HG03558 (cell line): ENCODE results near the gene SKI.
"Not testable (repeated sequence)": the region's sequence is repeated elsewhere in the genome, so short reads cannot be mapped to it uniquely, and the experiment has no call there.

Experiments
- ATAC-seq: cut with Tn5 transposase; IDR thresholded peaks from one replicate; pipeline ENCODE4 v1.9.1; 2021; ENCODE audit warnings: moderate number of reproducible peaks; ENCODE audit not compliant: unreplicated experiment; ENCODE audit errors: extremely low read depth

SKI gene

GRCh38 chr1:2288816-2289536, 60.9 kb downstream of the SKI start:
- no peak for ATAC-seq

DNA sequence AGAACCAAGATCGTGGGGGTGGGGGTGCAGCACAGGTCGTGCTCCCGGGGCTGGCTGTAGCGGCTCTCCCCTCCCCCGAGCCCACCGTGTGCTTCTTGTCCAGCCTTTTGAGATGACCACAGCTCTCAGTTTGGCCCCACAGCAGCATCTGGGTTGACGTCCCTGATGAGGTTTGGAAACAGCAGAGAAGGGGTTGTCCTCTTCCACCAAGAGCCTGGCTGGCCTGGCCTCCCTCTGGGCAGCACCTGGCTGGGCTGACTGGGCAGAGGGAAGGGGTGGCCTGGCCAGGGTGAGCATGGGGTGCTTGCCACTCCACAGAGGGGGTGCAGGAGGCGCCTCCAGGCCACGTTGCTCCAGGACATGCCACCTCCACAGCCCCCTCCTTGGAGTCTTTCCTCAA, 61.5 kb downstream of the SKI start:
- ATAC-seq: no peak

DNA sequence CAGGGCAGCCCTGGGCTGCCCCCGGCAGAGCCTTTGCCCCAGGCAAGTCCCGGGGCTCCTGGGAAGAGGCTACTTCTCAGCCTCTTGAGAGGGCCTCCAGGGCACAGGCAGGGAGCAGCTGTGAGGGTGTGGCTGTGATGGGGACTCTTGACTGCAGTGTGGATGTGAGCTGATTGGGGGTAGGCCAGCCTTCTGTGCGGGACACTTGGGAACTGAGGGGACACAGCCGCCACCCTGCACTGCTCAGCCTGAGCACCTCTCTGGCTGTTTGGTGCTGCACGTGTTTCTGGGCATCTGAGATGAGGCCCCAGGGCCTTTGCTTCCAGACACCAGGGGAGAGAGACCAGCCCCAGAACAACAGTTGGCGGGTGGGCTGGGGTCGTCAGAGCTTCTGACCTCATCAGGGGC, 62.1 kb downstream of the SKI start:
- ATAC-seq: no peak

- ATAC-seq: no peak
These were observed 62.7 kb downstream of the SKI start for GRCh38 chr1:2290595-2291510.

DNA sequence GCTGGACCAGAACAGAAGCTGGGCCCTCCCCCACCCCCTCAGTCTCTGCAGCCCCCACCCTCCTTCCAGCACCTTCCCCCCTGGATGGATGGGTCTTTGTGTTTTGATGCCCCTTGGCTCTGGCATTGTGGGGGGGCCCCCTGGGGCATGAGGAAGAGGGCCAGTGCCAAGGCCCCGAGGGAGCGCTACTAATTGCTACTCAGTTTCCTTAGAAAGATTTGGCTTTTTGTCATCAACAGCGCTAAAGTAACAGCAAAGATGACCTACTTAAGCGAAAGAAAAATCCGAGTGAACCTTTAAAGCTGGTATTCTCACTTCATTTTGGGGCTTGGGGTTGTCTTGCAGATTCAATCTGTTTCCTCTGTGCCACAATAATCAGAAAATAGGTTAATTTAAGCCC, 63.5 kb downstream of the SKI start:
- no peak for ATAC-seq

DNA sequence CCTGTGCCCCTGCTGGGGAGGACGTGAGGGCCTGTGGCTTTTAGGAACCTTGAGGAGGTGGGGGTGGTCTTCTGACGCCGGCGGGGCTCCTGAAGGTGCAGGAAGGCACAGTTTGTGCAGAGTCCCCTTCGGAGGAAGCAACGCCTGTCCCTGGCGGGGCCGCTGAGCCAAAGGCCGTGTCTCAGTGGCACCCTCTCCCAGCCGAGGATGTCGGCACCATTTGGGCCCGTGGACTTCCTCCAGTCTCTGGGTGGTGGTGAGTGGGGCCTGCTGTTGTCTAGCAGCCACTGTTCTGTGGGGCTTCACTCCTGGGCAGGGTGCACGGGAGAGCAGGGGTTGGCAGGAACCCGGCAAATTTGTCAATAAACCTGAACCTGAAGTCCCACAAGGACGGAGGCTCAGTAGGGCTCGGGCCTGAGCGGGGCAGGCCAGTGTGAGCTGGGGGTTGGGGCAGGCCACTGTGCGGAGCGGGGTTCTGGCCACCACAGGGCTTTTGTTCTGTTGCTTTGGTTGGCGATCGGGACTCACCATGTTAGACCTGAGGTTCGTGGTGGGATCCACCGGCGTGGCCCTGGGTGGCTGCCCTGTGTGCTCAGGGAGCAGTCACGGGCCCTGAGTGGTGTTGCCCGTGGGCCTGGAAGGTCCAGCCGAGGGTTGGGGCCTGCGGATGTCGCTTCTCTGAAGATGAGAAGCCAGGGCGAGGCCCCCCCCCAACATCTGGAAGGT, 64.8 kb downstream of the SKI start:
- ATAC-seq: no peak

GRCh38 chr1:2294033-2294724, 66.1 kb downstream of the SKI start:
- ATAC-seq: no peak

DNA sequence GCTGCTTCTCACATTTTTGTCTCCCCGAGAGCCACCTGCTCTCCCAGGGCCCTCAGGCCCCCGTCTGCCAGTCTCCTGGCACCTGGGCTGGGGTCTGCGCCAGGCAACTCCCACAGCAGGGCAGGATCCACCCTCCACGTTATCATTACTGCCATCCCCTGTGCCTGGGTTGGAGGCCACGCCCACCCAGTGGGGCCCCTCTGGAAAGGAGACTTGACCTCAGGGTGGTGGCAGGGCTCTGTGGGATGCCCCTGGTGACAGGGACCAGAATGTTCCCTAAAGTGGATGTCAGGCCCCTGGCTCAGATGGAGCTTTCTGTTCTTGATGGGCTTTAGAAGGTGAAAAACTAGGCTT, 66.6 kb downstream of the SKI start:
- ATAC-seq: no peak

GRCh38 chr1:2295526-2295925, 67.4 kb downstream of the SKI start:
- no peak for ATAC-seq

- not testable (repeated sequence) for ATAC-seq
These were observed 68.1 kb downstream of the SKI start for GRCh38 chr1:2296211-2296610.

DNA sequence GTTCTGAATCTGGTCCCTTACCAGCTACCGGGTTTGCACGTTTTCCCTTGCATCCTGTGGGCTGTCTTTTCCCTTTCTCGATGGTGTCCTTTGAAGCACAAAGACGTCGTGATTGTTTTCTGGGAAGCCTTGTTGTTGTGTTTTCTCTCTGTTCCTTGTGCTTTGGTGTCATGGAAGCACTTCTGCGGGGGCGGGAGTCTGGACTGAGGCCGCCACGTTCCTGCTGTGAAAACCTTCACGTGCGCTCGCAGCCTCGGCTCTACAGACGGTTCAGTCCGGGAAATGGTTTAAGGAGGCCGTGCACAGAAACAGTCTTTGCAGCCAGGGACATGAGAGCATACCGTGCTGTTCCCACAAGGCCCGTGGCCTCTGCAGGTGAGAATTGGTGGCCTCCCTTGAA, 68.5 kb downstream of the SKI start:
- no peak for ATAC-seq

DNA sequence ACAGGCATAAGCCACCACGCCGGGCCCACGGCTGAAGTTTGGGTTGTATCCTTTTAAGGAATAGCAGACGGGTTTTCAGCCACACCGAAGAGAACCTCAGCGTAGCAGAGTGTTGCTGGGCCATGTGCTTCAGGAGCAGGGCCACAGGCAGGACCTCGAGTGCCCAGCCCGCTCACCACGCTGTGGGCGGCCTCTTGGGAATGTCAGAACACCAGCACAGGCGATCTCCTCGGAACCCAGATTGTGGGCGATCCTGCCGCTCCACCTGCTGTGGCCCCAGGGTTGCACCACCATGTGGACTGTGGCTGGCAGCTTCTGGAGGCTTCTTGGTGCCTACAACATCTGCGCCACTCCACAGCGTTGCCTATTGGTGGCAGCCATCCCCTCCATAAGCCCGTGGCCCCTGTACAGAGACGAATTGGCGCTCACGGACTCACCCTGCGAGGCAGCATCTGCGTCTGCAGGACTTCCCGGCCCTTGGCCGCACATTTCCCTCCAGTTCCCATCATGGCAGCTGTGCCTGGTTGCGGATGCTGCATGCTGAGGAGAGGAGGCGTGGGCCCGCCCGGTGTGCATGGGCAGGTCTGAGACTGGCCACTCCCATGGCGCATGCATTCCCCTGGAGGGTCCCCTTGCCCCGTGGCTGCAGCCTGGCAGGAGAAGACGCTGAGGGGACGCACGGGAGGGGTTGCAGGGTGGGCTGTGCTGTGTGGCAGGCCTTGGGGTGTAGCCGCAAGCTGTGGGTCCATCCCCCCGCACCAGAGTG, 69.3 kb downstream of the SKI start:
- no peak for ATAC-seq

- no peak for ATAC-seq
These were observed 70.6 kb downstream of the SKI start for GRCh38 chr1:2298685-2299084.

- ATAC-seq: no peak
These were observed 71.1 kb downstream of the SKI start for GRCh38 chr1:2299131-2299627.

GRCh38 chr1:2300004-2300771, 72.1 kb downstream of the SKI start:
- peak; percentile 35 for ATAC-seq

- ATAC-seq: peak; percentile 32
These were observed 72.9 kb downstream of the SKI start for GRCh38 chr1:2300851-2301606.

GRCh38 chr1:2301607-2302291, 73.6 kb downstream of the SKI start:
- ATAC-seq: no peak
